H1 (cell line): ENCODE measurements around the gene ARV1.

ENCODE experiments used
- ATF2 ChIP-seq: IDR thresholded peaks from 2 replicates; pipeline ENCODE4 v1.6.1; 2012; ENCODE audit warnings: low read length, inconsistent platforms
- BCL11A ChIP-seq, 2 experiments: IDR thresholded peaks; one replicate each; pipeline ENCODE4 v1.6.1; 2011; ENCODE audit warnings: low read depth in 2 of 2, low read length in 2 of 2, mild to moderate bottlenecking in 2 of 2
- CHD1 ChIP-seq: IDR thresholded peaks from 2 replicates; pipeline ENCODE4 v1.6.1; 2012; ENCODE audit warnings: low read depth, low read length, improper control_type of control experiment
- CTCF ChIP-seq, 3 experiments: IDR thresholded peaks; 1 replicate in 2 of 3; 2 replicates in 1 of 3; pipeline versions ENCODE4 v1.5.1 to v1.6.1; 2011; ENCODE audit warnings: low read length in 3 of 3, mild to moderate bottlenecking in 3 of 3, inconsistent platforms in 2 of 3, low read depth in 1 of 3, moderate library complexity in 1 of 3; ENCODE audit not compliant: insufficient read depth in 1 of 3; ENCODE audit errors: control extremely low read depth in 1 of 3
- JUND ChIP-seq: IDR thresholded peaks from 2 replicates; pipeline ENCODE4 v1.6.1; 2011; ENCODE audit warnings: mild to moderate bottlenecking, improper control_type of control experiment, low read length
- POLR2AphosphoS5 ChIP-seq: IDR thresholded peaks from 2 replicates; pipeline ENCODE4 v1.6.1; 2011; ENCODE audit warnings: low read depth, low read length
- TAF1 ChIP-seq: IDR thresholded peaks from 2 replicates; pipeline ENCODE4 v1.6.1; 2011; ENCODE audit warnings: mild to moderate bottlenecking, low read depth, low read length
- YY1 ChIP-seq: IDR thresholded peaks from 2 replicates; pipeline ENCODE4 v1.6.1; 2011; ENCODE audit warnings: low read depth, mild to moderate bottlenecking, low read length

- TF ChIP-seq ATF2 (no peak), JUND (no peak), CTCF (IDR thresholded peaks at IDR 0.05; ENCODE audit: control extremely low read depth in 1 of 3, insufficient read depth in 1 of 3, low read depth in 1 of 3, low read length in 3 of 3) (no peak), BCL11A (IDR thresholded peaks at IDR 0.05; ENCODE audit: low read depth in 2 of 2, low read length in 2 of 2) (no peak), CHD1 (no peak), YY1 (no peak), POLR2AphosphoS5 (no peak), TAF1 (no peak)
Measured at GRCh38 chr1:230986976-230987375, 8.1 kb downstream of the ARV1 start.
